Peyer's patch (tissue), 4 donors: ENCODE data around the gene GORASP1. TPM values are rescaled to one million over a fixed set of nuclear protein-coding genes. Genes with fewer than 3 reads are reported as not detected.
A peak's percentile ranks its signal among the peaks of the same experiment; 100 is the strongest.

Source experiments
- DNase-seq, 3 donors: peaks; one replicate each; pipeline ENCODE4 v3.0.0-alpha.2; 2017 to 2019
- H3K27ac ChIP-seq, 4 donors: fragments of 200-600 bp; sonication (generic); one replicate each; pipeline ENCODE4 v1.5.1; 2016 to 2019
- H3K27me3 ChIP-seq, 2 donors: fragments of 200-600 bp; sonication (generic); one replicate each; pipeline ENCODE4 v1.5.1; 2019
- H3K36me3 ChIP-seq, 3 donors: fragments of 200-600 bp; sonication (generic); one replicate each; pipeline ENCODE4 v1.5.1; 2016 to 2019
- H3K4me1 ChIP-seq, 4 donors: fragments of 200-600 bp; sonication (generic); one replicate each; pipeline ENCODE4 v1.5.1; 2016 to 2019
- H3K4me3 ChIP-seq, 4 donors: fragments of 200-600 bp; sonication (generic); 1 replicate in 3 of 4; 2 replicates in 1 of 4; pipeline ENCODE4 v1.5.1; 2016 to 2019; ENCODE audit warnings: mild to moderate bottlenecking in 1 of 4
- H3K9me3 ChIP-seq, 4 donors: fragments of 200-600 bp; sonication (generic); one replicate each; pipeline ENCODE4 v1.5.1; 2016 to 2019; ENCODE audit warnings: mild to moderate bottlenecking in 1 of 4
- POLR2A ChIP-seq, 2 donors: fragments of 450-650 bp; IDR thresholded peaks; one replicate each; pipeline ENCODE4 v1.5.1; 2017; ENCODE audit warnings: antibody characterized with exemption in 2 of 2, mild to moderate bottlenecking in 2 of 2, moderate library complexity in 2 of 2
- total RNA-seq, 4 donors: library from RNA; depleted of rRNA; stranded (reverse); fragments of >200 nt; gene quantifications; one replicate each; pipeline ENCODE4 v1.1.0, GENCODE V29; 2016
- TF ChIP-seq, protein P1 (sequence below), 6 experiments: fragments of 450-650 bp in 4 of 6; fragments of 200-600 bp in 2 of 6; sonication (generic) in 1 of 6; IDR thresholded peaks; one replicate each; pipeline ENCODE4 v1.5.1; 2017 to 2019; ENCODE audit warnings: antibody characterized with exemption in 6 of 6, mild to moderate bottlenecking in 3 of 6, moderate library complexity in 1 of 6

The GORASP1 gene
- total RNA-seq, 4 donors from 2014 or later, result 85.8 to 145 (median 128) TPM

DNA sequence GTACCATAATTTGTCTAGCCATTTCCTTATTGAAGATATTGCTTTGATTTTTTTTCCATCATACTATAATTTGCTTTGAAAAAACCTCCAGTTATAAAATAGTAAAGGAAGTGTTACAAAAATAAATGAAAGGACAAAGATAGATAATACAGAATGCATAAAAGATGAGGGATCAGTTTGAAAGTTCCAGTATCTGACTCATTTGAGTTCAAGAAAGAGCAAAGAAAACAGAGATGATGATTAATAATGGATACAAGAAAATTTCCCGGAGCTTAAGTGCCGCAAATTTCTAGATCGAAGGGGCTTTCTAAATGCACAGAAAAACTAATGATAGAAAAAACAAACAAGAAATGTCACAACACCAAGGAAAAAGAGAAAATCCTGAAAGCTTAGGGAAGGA lies 51.3 kb downstream of the GORASP1 start:
- H3K36me3 ChIP-seq, result no peaks in the 10 kb centered on the region
- peaks cover 0 to 17% (median 9%) of the 10 kb centered on the region in 4 donors for H3K4me1 ChIP-seq
- no peaks in the 10 kb centered on the region for H3K27me3 ChIP-seq
- H3K4me3 ChIP-seq, result no peak overlapping the region
- H3K27ac ChIP-seq, result no peak overlapping the region
- no peak for TF ChIP-seq POLR2A (IDR thresholded peaks at IDR 0.05)
- TF ChIP-seq, protein P1, sequence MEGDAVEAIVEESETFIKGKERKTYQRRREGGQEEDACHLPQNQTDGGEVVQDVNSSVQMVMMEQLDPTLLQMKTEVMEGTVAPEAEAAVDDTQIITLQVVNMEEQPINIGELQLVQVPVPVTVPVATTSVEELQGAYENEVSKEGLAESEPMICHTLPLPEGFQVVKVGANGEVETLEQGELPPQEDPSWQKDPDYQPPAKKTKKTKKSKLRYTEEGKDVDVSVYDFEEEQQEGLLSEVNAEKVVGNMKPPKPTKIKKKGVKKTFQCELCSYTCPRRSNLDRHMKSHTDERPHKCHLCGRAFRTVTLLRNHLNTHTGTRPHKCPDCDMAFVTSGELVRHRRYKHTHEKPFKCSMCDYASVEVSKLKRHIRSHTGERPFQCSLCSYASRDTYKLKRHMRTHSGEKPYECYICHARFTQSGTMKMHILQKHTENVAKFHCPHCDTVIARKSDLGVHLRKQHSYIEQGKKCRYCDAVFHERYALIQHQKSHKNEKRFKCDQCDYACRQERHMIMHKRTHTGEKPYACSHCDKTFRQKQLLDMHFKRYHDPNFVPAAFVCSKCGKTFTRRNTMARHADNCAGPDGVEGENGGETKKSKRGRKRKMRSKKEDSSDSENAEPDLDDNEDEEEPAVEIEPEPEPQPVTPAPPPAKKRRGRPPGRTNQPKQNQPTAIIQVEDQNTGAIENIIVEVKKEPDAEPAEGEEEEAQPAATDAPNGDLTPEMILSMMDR (IDR thresholded peaks at IDR 0.05), result no peak
- DNase-seq, result no peak
- H3K9me3 ChIP-seq, result no peaks in the 10 kb centered on the region

DNA sequence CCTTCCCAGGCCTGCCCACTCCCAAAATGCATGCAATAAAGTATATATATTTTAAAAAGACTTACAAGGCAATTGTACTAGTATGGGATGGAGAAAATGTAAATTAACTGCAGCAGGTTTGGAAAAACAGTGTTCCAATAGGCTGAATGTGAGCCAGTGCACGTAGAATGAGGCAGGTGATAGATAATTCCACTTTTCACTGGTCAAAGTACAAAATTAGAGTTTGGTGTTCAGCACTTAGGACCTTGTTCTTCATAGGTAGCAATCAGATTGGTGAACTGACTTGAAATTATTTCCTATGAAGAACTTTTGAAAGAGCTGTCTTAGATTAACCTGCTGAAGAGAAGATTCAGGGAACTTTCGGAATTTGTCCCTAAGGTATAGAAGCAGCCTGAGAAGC lies 53.7 kb downstream of the GORASP1 start:
- DNase-seq, result no peak
- Histone ChIP-seq H3K9me3 (no peaks in the 10 kb centered on the region), H3K27me3 (no peaks in the 10 kb centered on the region), H3K4me3 (peak overlapping the region in 1 of 4 donors; percentile 98), H3K36me3 (no peaks in the 10 kb centered on the region), H3K27ac (no peak overlapping the region), H3K4me1 (peaks cover 0 to 25% (median 9%) of the 10 kb centered on the region in 4 donors)
- TF ChIP-seq, protein P1 (IDR thresholded peaks at IDR 0.05), result no peak
- no peak for TF ChIP-seq POLR2A (IDR thresholded peaks at IDR 0.05)

DNA sequence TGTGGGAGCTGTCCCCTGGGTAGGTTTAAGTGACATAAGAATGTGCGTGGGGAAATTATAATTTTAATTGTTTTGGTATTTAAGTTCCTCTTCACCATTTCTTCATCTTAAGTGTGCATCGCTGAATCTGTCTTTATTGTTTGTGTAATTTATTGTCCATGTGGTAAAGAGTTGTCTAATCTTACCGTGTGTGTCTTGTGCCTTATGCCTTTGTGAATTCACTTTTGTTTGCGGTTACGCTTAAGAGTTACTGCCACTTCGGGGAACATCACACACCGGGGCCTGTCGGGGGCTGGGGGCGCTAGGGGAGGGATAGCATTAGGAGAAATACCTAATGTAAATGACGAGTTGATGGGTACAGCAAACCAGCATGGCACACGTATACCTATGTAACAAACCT lies 54.8 kb downstream of the GORASP1 start:
- H3K9me3 ChIP-seq, result no peaks in the 10 kb centered on the region
- H3K27ac ChIP-seq, result peak overlapping the region in 3 of 4 donors; percentile 90 to 94 (median 93)
- no peaks in the 10 kb centered on the region for H3K27me3 ChIP-seq
- H3K4me3 ChIP-seq, result peak overlapping the region; percentile 71 to 98 (median 96)
- H3K4me1 ChIP-seq, result peaks cover 0 to 25% (median 9%) of the 10 kb centered on the region in 4 donors
- TF ChIP-seq, protein P1 (IDR thresholded peaks at IDR 0.05), result no peak
- TF ChIP-seq POLR2A (IDR thresholded peaks at IDR 0.05), result no peak
- H3K36me3 ChIP-seq, result no peaks in the 10 kb centered on the region
- DNase-seq, result no peak

DNA sequence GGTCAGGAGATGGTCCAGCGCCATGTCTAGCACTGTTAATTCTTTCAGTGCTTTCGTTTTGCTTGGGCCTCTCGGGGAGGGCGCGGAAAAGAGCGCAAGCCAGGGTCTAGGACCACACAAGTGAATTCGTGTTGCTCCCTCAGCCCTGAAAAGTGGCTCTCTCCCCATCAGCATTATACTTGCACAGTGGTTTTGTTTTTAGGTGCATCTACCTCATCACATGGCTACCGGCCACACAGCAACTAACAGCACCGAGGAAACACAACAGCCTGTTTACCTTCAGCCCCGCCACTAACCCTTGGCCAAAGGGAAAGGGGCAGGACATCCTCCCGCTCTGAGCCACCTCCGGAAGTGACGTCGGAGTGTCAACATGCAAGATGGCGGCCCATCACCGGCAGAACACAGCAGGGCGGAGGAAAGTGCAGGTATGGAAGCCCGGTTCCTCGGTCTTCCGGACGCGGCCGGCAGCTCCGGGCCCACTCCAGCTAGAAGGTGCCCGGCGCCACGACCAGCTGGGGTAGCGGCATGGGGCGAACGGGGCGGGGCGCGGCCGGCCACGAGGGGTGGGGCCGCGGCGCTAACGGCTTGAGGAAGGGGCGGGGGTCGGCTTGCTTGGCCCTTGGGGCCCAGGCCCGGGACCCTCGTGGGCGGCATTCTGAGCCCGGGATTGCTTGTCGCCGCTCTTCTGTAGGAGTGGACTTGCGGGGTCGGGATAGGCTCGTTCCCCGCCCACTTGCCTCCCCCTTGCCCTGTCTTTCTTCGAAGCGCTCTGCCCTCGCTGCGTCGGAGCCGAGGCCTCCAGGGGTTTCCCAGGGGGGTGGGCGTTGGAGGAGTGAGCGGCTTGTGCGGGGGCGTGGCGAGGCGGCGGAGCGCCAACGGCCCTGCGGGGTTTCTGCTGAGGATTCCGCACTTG lies 55.5 kb downstream of the GORASP1 start, which contains the start of the genes SCN11A and WDR48:
TSS of gene SCN11A (minus strand) at position 296 of the 913 bp plus-strand sequence. CDS start 101,582 bp downstream, outside the sequence.
TSS of gene WDR48 (plus strand) at position 368 of the 913 bp plus-strand sequence. CDS start at position 378, 10 bp downstream.
- Histone ChIP-seq H3K9me3 (no peaks in the 10 kb centered on the region), H3K36me3 (no peaks in the 10 kb centered on the region), H3K27me3 (no peaks in the 10 kb centered on the region), H3K27ac (peak within 1 kb of the TSS; percentile 87 to 94 (median 92)), H3K4me1 (peaks cover 0 to 25% (median 9%) of the 10 kb centered on the region in 4 donors), H3K4me3 (peak within 1 kb of the TSS; percentile 71 to 98 (median 96))
- DNase-seq, result peak; percentile 93 to 98 (median 96)
- TF ChIP-seq POLR2A (IDR thresholded peaks at IDR 0.05), result peak; percentile 86 to 88
- TF ChIP-seq, protein P1 (IDR thresholded peaks at IDR 0.05), result no peak

DNA sequence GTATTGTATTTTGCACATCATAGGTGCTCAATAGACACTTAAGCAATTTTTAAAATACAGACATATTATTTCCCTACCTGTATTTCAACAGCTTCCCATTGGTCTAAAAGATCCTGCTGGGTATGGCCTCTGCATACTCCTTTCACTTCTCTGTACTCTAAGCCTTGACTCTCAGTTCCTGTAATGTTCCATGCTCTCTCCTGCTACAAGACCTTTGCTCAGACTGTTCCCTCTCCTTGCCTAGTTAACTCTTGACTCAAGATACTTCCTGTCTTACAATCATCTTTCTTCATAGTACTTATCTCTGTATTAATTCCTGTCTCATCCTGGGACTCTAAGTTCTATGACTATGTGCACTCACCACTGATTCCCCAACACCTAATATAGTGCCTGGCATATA lies 57.4 kb downstream of the GORASP1 start:
- Histone ChIP-seq H3K4me1 (peaks cover 0 to 25% (median 9%) of the 10 kb centered on the region in 4 donors), H3K27me3 (no peaks in the 10 kb centered on the region), H3K9me3 (no peaks in the 10 kb centered on the region), H3K36me3 (no peaks in the 10 kb centered on the region), H3K4me3 (no peak overlapping the region), H3K27ac (peak overlapping the region in 2 of 4 donors; percentile 38 to 87)
- no peak for TF ChIP-seq POLR2A (IDR thresholded peaks at IDR 0.05)
- TF ChIP-seq, protein P1 (IDR thresholded peaks at IDR 0.05), result no peak
- no peak for DNase-seq

Other genes starting within 250 kb of the GORASP1 start
- gene SCN11A, start 55.7 kb downstream of the GORASP1 start, total RNA-seq, result 1 to 10 TPM in 1 of 4 donors, under 1 TPM in 2, not detected in 1; 0.28 to 1.7 (median 0.67) TPM
- 10 to 100 TPM; 24.2 to 35.5 (median 31.2) TPM for gene WDR48, start 55.6 kb downstream of the GORASP1 start, total RNA-seq
- gene TTC21A, start 53 bp upstream of the GORASP1 start, total RNA-seq, result 10 to 100 TPM in 2 of 4 donors, 1 to 10 TPM in 2; 8.4 to 41.3 (median 19.1) TPM
- gene CSRNP1, start 46.0 kb upstream of the GORASP1 start, total RNA-seq, result 10 to 100 TPM; 19.0 to 40.5 (median 29.4) TPM
- gene XIRP1, start 85.0 kb upstream of the GORASP1 start, total RNA-seq, result under 1 TPM in 1 of 4 donors, not detected in 3; 0.76 TPM
- not detected for gene CX3CR1, start 172.4 kb upstream of the GORASP1 start, total RNA-seq
- gene CCR8, start 222.1 kb upstream of the GORASP1 start, total RNA-seq, result not detected